ENCODE data around the gene DOK3. TPM values are rescaled to one million over a fixed set of nuclear protein-coding genes. Genes with fewer than 3 reads are reported as not detected.

The DOK3 gene
- total RNA-seq, 1 donor from 2014 or later, result 16.3 TPM

DNA sequence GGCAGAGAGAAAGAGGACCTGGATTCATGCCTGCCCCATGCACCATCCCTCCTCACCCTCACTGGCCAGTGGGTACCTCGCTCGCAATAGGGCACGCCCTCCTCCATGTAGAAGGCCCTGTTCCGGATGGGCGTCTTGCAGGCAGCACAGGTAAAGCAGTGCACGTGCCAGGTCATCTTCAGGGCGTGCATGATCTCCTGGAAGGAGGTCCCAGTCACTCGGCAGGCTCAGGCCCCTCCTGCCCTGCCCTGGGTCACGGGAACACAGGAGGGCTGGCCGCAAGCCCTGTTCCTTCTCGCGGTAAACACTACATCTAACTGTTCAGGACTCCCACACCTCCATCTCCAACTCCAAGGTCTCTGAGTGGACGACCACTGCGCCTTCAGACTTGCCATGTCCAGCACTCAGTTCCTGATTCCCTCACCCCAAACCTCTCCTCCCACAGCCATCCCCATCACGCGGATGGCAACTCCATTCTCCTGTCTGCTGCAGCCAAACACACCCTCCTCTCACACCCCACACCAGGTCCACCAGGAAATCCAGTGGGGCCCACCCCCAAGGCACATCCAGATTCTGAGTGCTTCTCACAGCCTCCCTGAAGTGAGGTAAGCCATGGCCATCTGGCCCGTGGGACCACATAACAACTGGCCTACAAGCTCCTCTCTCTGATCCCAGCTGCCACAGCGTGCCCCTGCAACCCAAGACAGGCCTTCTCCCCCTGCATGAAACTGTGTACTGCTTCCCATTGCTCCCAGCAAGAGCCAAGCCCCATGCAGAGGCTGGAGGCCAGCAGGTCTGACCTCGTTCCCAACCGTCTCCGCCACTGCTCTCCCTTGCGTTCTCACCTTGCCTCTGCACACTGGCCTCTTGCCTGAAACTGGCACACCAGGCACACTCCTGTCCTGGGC lies 25.4 kb downstream of the DOK3 start:
- peaks cover 54% of the 10 kb centered on the region for H3K4me1 Mint-ChIP-seq (ENCODE audit: low read depth, unreplicated experiment)
- Histone ChIP-seq H3K4me3 (ENCODE audit: insufficient read depth, low read depth, low read length) (no peak overlapping the region), H3K79me2 (ENCODE audit: insufficient read depth, low read length) (peaks cover 44% of the 10 kb centered on the region), H3K27ac (ENCODE audit: low read depth, low read length) (no peak overlapping the region), H2AFZ (ENCODE audit: low read depth, low read length) (no peak overlapping the region), H3K27me3 (ENCODE audit: insufficient read depth, low read length) (no peaks in the 10 kb centered on the region), H3K4me2 (ENCODE audit: low read length) (peak overlapping the region; percentile 13), H3K9me3 (ENCODE audit: insufficient read depth, low read depth, low read length) (no peaks in the 10 kb centered on the region), H3K9ac (ENCODE audit: low read length) (no peak overlapping the region), H3K4me1 (ENCODE audit: insufficient read depth, low read length) (peaks cover 46% of the 10 kb centered on the region), H4K20me1 (ENCODE audit: insufficient read depth, low read length) (peaks cover 90% of the 10 kb centered on the region), H3K36me3 (ENCODE audit: insufficient read depth, low read length) (peaks cover 40% of the 10 kb centered on the region)
- no peaks in the 10 kb centered on the region for H3K9me3 Mint-ChIP-seq (ENCODE audit: unreplicated experiment)
- peak overlapping the region; percentile 88 for H3K27ac Mint-ChIP-seq (ENCODE audit: unreplicated experiment)
- DNase-seq (ENCODE audit: low read depth) (no peak), FAIRE-seq (no peak)
- H3K27me3 Mint-ChIP-seq (ENCODE audit: low read depth, unreplicated experiment), result no peaks in the 10 kb centered on the region
- H3K36me3 Mint-ChIP-seq (ENCODE audit: low read depth, unreplicated experiment), result peaks cover 35% of the 10 kb centered on the region
- TF ChIP-seq, protein P1, sequence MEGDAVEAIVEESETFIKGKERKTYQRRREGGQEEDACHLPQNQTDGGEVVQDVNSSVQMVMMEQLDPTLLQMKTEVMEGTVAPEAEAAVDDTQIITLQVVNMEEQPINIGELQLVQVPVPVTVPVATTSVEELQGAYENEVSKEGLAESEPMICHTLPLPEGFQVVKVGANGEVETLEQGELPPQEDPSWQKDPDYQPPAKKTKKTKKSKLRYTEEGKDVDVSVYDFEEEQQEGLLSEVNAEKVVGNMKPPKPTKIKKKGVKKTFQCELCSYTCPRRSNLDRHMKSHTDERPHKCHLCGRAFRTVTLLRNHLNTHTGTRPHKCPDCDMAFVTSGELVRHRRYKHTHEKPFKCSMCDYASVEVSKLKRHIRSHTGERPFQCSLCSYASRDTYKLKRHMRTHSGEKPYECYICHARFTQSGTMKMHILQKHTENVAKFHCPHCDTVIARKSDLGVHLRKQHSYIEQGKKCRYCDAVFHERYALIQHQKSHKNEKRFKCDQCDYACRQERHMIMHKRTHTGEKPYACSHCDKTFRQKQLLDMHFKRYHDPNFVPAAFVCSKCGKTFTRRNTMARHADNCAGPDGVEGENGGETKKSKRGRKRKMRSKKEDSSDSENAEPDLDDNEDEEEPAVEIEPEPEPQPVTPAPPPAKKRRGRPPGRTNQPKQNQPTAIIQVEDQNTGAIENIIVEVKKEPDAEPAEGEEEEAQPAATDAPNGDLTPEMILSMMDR (IDR thresholded peaks at IDR 0.05; ENCODE audit: insufficient read depth, low read depth, low read length), result no peak
- TF ChIP-seq EZH2 (IDR thresholded peaks at IDR 0.05; ENCODE audit: insufficient read depth, low read length), result no peak
- H3K4me3 Mint-ChIP-seq (ENCODE audit: unreplicated experiment), result peak overlapping the region; percentile 78

GRCh38 chr5:177483042-177483441 lies 26.6 kb downstream of the DOK3 start:
- H3K9ac ChIP-seq (ENCODE audit: low read length), result no peak overlapping the region
- DNase-seq (ENCODE audit: low read depth), result no peak
- no peaks in the 10 kb centered on the region for H3K9me3 Mint-ChIP-seq (ENCODE audit: unreplicated experiment)
- no peak for FAIRE-seq
- no peaks in the 10 kb centered on the region for H3K27me3 ChIP-seq (ENCODE audit: insufficient read depth, low read length)
- H4K20me1 ChIP-seq (ENCODE audit: insufficient read depth, low read length), result peaks cover 84% of the 10 kb centered on the region
- no peaks in the 10 kb centered on the region for H3K27me3 Mint-ChIP-seq (ENCODE audit: low read depth, unreplicated experiment)
- no peak overlapping the region for H3K27ac ChIP-seq (ENCODE audit: low read depth, low read length)
- H3K36me3 Mint-ChIP-seq (ENCODE audit: low read depth, unreplicated experiment), result peaks cover 41% of the 10 kb centered on the region
- H3K4me2 ChIP-seq (ENCODE audit: low read length), result no peak overlapping the region
- no peak overlapping the region for H2AFZ ChIP-seq (ENCODE audit: low read depth, low read length)
- H3K36me3 ChIP-seq (ENCODE audit: insufficient read depth, low read length), result peaks cover 30% of the 10 kb centered on the region
- H3K9me3 ChIP-seq (ENCODE audit: insufficient read depth, low read depth, low read length), result no peaks in the 10 kb centered on the region
- peaks cover 32% of the 10 kb centered on the region for H3K79me2 ChIP-seq (ENCODE audit: insufficient read depth, low read length)
- peaks cover 42% of the 10 kb centered on the region for H3K4me1 ChIP-seq (ENCODE audit: insufficient read depth, low read length)
- TF ChIP-seq, protein P1 (IDR thresholded peaks at IDR 0.05; ENCODE audit: insufficient read depth, low read depth, low read length), result no peak
- no peak for TF ChIP-seq EZH2 (IDR thresholded peaks at IDR 0.05; ENCODE audit: insufficient read depth, low read length)
- H3K4me3 Mint-ChIP-seq (ENCODE audit: unreplicated experiment), result peak overlapping the region; percentile 40
- H3K4me1 Mint-ChIP-seq (ENCODE audit: low read depth, unreplicated experiment), result peaks cover 61% of the 10 kb centered on the region
- peak overlapping the region; percentile 94 for H3K27ac Mint-ChIP-seq (ENCODE audit: unreplicated experiment)
- H3K4me3 ChIP-seq (ENCODE audit: insufficient read depth, low read depth, low read length), result no peak overlapping the region

DNA sequence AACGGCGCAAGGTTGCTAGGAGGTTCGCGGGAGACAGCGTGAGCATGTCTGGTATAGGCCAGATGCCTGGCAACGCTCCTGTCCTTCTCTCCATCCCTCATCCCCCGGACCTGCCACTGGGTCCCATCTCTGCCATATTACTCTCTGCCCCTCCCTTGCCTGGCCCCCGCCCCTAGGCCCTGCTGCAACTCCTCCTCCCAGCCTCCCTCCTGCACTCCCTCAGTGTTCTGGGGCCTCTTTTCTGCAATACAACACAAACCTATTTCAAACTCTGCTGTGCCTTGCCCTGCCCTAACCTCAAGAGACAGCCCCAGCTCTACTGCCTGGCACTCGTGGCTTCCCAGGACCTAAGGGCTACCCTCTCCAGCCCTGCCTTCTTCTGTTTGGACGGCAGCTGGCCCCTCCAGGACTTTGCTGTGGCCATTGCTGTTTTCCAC lies 27.2 kb downstream of the DOK3 start:
- peaks cover 64% of the 10 kb centered on the region for H3K4me1 Mint-ChIP-seq (ENCODE audit: low read depth, unreplicated experiment)
- DNase-seq (ENCODE audit: low read depth) (no peak), FAIRE-seq (no peak)
- Histone ChIP-seq H3K9me3 (ENCODE audit: insufficient read depth, low read depth, low read length) (no peaks in the 10 kb centered on the region), H3K4me1 (ENCODE audit: insufficient read depth, low read length) (peaks cover 41% of the 10 kb centered on the region), H3K79me2 (ENCODE audit: insufficient read depth, low read length) (peaks cover 27% of the 10 kb centered on the region), H3K4me2 (ENCODE audit: low read length) (no peak overlapping the region), H3K27me3 (ENCODE audit: insufficient read depth, low read length) (no peaks in the 10 kb centered on the region), H3K4me3 (ENCODE audit: insufficient read depth, low read depth, low read length) (no peak overlapping the region), H2AFZ (ENCODE audit: low read depth, low read length) (no peak overlapping the region), H3K27ac (ENCODE audit: low read depth, low read length) (no peak overlapping the region), H4K20me1 (ENCODE audit: insufficient read depth, low read length) (peaks cover 77% of the 10 kb centered on the region), H3K9ac (ENCODE audit: low read length) (no peak overlapping the region), H3K36me3 (ENCODE audit: insufficient read depth, low read length) (peaks cover 24% of the 10 kb centered on the region)
- peak overlapping the region; percentile 46 for H3K4me3 Mint-ChIP-seq (ENCODE audit: unreplicated experiment)
- no peaks in the 10 kb centered on the region for H3K27me3 Mint-ChIP-seq (ENCODE audit: low read depth, unreplicated experiment)
- peaks cover 39% of the 10 kb centered on the region for H3K36me3 Mint-ChIP-seq (ENCODE audit: low read depth, unreplicated experiment)
- H3K27ac Mint-ChIP-seq (ENCODE audit: unreplicated experiment), result no peak overlapping the region
- no peaks in the 10 kb centered on the region for H3K9me3 Mint-ChIP-seq (ENCODE audit: unreplicated experiment)
- no peak for TF ChIP-seq EZH2 (IDR thresholded peaks at IDR 0.05; ENCODE audit: insufficient read depth, low read length)
- TF ChIP-seq, protein P1 (IDR thresholded peaks at IDR 0.05; ENCODE audit: insufficient read depth, low read depth, low read length), result no peak
